NOMO-1 treated with dmso at 0.1 percent for 144 hours (cell line): Measurements from ENCODE around the gene TMEM59.
A peak's percentile ranks its signal among the peaks of the same experiment; 100 is the strongest.
"Not testable (repeated sequence)": the region's sequence is repeated elsewhere in the genome, so short reads cannot be mapped to it uniquely, and the experiment has no call there.

Experiments
- DNase-seq: peaks from one replicate; lab custom pipeline; 2025; ENCODE audit not compliant: unreplicated experiment; lab: John Stamatoyannopoulos, UW

Gene TMEM59, protein sequence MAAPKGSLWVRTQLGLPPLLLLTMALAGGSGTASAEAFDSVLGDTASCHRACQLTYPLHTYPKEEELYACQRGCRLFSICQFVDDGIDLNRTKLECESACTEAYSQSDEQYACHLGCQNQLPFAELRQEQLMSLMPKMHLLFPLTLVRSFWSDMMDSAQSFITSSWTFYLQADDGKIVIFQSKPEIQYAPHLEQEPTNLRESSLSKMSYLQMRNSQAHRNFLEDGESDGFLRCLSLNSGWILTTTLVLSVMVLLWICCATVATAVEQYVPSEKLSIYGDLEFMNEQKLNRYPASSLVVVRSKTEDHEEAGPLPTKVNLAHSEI

GRCh38 chr1:54052934-54053744 is at the start of gene TMEM59, which contains the start of gene TCEANC2:
TSS of gene TMEM59 (minus strand) at chr1:54053204. CDS start at chr1:54053188, 16 bp downstream.
TSS of gene TCEANC2 (plus strand) at chr1:54053608. CDS start at chr1:54054423, 815 bp downstream.
- DNase-seq: peak; percentile 99

DNA sequence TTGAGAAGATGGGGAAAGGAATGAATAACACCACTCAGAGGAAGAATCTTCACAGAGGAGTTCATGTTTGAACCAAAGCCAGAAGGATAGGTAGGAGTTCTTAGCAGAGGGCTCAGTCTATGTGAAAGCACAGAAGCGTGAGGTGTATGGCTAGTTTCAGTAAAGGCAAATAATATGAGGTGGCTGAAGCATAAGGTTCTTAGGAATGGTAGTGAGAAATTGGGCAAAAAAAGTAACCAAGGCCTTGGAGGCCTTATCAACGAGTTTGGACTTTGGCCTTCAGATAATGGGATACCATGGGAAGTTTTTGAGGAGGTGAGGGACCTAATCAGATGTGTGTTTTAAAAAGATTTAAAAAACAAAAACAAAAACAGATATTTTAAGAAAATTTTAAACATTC is 47.5 kb upstream of the TMEM59 start:
- DNase-seq: no peak

DNA sequence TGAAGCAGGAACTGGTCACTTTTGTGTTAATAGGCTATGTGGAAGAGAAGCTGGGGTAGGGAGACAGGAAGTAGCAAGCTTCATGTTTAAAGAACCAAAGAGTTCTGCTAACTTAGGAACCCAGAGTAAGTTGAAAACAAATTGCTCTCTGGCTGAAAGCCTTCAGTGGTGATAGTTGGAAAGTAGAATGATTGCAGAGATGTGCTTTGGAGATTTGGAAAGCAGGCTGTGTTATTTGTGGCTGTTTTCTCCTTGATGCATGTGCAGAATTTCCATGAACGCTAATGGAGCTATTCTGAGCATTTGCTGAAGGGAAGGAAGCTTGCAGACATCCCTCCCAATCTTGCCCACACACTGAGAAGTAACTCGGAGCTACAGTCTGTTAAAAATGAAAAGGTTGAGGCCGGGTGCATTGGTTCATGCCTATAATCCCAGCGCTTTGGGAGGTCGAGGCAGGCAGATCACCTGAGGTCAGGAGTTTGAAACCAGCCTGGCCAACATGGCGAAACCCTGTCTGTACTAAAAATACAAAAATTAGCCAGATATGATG is 46.1 kb upstream of the TMEM59 start:
- no peak for DNase-seq

DNA sequence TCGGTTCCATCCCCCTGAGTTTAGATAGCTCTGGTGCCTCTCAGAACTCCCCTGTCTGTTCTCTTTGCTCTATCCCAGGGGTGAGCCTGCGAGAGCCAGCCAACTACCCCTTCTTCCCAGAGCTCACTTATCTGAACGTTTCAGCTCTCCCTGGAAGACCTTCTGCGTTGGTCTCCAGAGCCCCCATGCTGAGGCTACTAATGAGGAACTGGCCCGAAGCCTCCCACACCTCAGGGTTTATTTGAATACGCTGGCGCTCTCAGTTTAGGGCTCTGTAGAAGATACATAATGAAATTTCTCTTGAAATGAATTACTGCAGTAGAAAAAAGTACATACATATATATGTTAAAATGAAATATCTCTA is 43.9 kb upstream of the TMEM59 start:
- DNase-seq: no peak

GRCh38 chr1:54096227-54096876 is 43.3 kb upstream of the TMEM59 start:
- DNase-seq: no peak

GRCh38 chr1:54095546-54096226 is 42.7 kb upstream of the TMEM59 start:
- DNase-seq: peak; percentile 82

DNA sequence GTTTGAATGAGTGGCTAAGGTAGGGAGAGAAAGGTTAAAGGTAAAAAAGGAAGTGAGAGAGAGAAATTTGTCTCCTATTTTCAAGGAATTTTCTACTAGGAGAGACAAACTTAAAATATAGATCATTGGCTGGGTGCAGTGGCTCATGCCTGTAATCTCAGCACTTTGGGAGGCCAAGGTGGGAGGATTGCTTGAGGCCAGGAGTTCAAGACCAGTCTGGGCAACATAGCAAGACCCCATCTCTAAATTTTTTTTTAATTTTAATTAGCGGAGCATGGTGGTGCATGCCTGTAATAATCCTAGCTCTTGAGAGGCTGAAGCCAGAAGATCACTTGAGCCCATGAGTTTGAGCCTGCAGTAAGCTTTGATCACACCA is 41.7 kb upstream of the TMEM59 start:
- not testable (repeated sequence) for DNase-seq

DNA sequence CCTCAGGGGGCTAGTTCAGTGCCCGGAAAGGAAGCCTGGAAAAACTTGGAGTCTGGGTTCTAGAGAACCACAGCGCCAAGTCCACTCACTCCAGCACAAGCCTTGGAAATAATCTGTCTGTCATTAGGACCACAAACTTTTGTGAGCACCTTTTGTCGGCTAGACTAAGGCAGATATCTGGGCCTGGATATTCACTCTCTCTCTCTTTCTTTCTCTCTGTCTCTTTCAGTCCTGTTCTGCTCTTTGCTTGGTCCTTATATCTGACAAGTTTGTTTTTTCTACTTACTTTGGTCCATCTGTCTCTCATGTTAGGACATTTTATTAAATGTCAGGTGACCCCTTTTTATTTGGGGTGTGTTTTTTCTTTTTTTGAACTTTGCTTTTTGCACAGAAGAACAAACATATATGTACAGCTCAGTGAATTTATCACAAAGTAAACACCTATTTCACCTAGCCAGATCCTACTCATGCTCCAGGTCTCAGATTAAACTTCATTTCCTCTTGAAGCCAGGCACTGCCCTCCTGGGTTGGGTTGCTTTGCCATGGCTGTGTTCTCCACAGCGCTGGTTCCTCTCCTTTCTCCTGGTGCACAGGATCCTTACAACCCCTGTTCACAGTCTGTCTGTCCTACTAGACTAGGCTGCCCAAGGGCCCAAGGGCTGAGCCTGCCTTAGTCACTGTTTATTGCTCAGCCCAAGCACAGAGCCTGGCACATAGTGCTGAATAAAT is 41.2 kb upstream of the TMEM59 start:
- no peak for DNase-seq

DNA sequence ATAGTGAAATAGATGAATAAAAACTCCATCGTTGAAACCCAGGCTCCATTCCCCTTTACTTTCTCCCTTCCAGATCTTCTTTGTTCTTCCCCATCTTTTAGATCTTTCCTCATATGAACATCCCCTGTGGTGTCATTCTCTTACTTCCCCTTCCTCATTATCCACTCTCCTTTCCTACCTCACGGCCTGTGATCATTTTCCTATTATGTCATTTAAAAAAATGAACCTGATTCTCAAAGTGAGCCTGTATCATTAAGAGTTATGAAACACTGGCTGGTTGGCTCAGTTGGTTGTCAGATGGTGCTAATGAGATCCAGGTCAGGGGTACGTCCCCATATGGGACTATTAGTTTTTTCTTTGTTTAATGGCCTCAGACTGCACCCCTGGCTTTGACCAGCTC is 38.7 kb upstream of the TMEM59 start:
- no peak for DNase-seq

- DNase-seq: no peak
These were observed 35.4 kb upstream of the TMEM59 start for GRCh38 chr1:54088385-54088784.

GRCh38 chr1:54086754-54087153 is 33.8 kb upstream of the TMEM59 start:
- DNase-seq: no peak

DNA sequence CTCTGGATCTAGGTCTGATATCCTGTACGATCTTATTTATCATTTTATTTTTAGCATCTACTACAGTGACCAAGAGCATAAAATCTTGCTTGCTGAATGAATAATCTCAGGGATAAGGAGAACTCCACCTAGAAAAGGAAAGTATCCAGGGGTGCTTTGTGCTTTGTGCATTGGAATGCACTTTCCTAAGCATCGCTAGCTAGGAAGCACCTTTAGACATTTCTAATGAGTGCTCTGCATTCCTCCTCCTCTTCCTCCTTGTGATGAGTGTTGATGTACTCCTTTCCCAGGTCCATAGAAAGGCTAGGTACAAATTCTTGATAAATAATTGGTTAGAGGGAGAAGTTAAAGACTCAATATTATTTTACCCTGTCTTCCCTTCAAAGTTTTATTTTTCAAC is 31.8 kb upstream of the TMEM59 start:
- no peak for DNase-seq

GRCh38 chr1:54081306-54082270 is 28.6 kb upstream of the TMEM59 start:
- no peak for DNase-seq

GRCh38 chr1:54080598-54081049 is 27.6 kb upstream of the TMEM59 start:
- DNase-seq: no peak

DNA sequence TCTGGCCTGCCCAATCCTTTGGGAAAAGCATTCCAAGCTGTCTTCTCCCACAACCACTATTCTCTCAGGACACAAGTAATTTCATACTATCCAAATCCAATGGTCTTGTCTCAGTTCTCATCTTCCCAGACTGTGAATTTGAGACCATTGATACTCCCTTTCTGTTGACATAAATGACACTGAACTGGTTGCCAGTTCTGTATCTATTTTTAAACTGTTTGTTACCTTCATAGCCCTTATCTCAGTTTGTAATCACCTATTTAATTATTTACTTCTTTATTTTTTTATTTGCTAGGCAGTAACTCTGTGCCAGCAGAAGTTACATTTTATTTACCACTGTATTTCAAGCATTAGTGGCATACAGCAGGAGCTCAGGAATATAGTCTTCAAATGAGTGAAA is 24.4 kb upstream of the TMEM59 start:
- DNase-seq: no peak

- DNase-seq: no peak
These were observed 17.3 kb upstream of the TMEM59 start for GRCh38 chr1:54070171-54070837.

DNA sequence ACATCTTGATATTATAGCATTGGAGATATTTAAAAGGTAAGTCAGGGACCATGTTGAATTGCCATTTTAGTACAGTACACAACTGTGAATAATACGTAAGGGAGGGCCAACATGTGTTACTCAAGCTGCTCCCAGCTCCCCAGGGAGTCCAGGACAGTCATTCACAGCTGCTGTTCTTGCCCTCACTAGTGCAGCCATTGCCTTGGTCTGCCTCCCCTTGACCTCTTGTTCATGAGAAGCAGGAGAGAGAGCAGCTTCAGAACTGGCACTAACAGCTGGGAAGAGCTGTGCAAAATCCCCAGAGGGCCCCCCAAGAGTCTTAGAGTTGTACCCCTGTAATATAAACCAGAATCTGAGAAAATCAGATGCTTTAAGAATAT is 16.8 kb upstream of the TMEM59 start:
- DNase-seq: no peak

GRCh38 chr1:54064299-54064698 is 11.3 kb upstream of the TMEM59 start:
- DNase-seq: no peak

- no peak for DNase-seq
These were observed 1.4 kb upstream of the TMEM59 start for GRCh38 chr1:54054438-54054749.
